PFSK-1 (cell line): ENCODE measurements around the gene LRBA.

ENCODE experiments used
- FOXP2 ChIP-seq: optimal IDR thresholded peaks from 2 replicates; pipeline ENCODE3; 2011; ENCODE audit warnings: borderline replicate concordance, control low read depth, inconsistent platforms; ENCODE audit not compliant: insufficient read depth; ENCODE audit errors: extremely low read length, extremely low read depth
- POLR2AphosphoS5 ChIP-seq: IDR thresholded peaks from 2 replicates; pipeline ENCODE4 v1.6.1; 2012; ENCODE audit warnings: low read depth, mild to moderate bottlenecking, control low read depth, low read length, moderate library complexity
- TAF1 ChIP-seq: IDR thresholded peaks from 2 replicates; pipeline ENCODE4 v1.6.1; 2012; ENCODE audit warnings: low read length, control low read depth, borderline replicate concordance; ENCODE audit not compliant: insufficient read depth

DNA sequence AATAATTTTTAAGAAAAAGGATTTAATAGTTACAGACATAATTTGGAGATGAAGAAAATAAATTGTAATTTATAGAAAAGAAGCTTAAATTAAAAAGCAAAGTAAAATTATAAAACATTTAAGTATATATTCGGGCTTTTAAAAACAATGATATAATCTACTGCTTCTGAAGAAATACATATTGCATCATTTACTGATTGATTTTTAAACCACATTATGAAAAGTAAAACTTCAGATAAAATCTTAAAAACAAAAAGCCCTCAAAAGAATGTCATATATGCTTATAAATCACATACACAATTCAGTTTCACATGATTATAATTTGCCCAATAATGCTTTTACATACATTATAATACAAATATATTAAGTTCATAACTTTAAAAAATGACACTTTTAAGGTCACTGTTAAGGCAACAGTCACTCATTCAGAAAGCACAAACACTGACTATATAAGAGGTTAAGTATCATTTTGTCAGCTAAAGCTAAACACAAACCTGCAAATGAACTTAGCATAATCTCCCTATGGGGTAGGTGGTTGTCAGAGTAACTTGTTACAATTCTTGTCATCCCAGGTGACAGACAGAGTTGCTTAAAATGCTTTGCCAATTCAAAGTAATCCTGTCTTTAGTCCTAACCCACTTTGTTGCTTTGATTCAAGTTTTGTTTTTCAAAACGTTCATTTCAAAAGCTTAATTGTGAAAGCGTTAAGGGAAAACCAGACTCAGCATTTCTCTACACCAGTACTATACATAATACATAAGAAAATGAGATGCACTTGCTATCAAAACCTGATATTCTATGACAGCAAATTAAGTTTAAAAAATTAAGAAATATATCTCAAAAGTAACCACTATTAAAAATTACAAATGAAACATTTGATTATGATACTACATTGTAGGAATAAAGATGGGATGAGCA is 523.7 kb downstream of the LRBA start:
- TF ChIP-seq TAF1 (no peak), POLR2AphosphoS5 (no peak), FOXP2 (no peak)
